ENCODE measurements around the gene FRMPD4. TPM values are rescaled to one million over a fixed set of nuclear protein-coding genes. Genes with fewer than 3 reads are reported as not detected.
A peak's percentile ranks its signal among the peaks of the same experiment; 100 is the strongest.

FRMPD4 gene
- total and polyA plus RNA-seq, 2 donors (not counting 3 experiments of a cell fraction or from before 2014, with no cell fraction given): not detected

GRCh38 chrX:12370497-12370986 lies 232.3 kb downstream of the FRMPD4 start:
- H3K27ac ChIP-seq (ENCODE audit: insufficient read depth, low read depth, low read length): no peak overlapping the region
- no peaks in the 10 kb centered on the region for H4K20me1 ChIP-seq (replicated peaks; ENCODE audit: control insufficient read depth, extremely low read depth, insufficient read depth, low read length)
- peak overlapping the region; percentile 31 for H3K4me2 ChIP-seq (ENCODE audit: insufficient read depth, low read length)
- no peak overlapping the region for H3K4me3 ChIP-seq (replicated peaks in 1 of 3; ENCODE audit: insufficient read depth in 1 of 3, low read depth in 1 of 3, low read length in 3 of 3)
- no peaks in the 10 kb centered on the region for H3K9me3 ChIP-seq (replicated peaks; ENCODE audit: control insufficient read depth, insufficient read depth, low read length)
- ChIA-PET CTCF (no interaction called here), POLR2A (no interaction called here)
- TF ChIP-seq GATA2 (IDR thresholded peaks at IDR 0.05; ENCODE audit: insufficient read depth, insufficient read length, low read depth, low read length): no peak
- TF ChIP-seq, protein P1, sequence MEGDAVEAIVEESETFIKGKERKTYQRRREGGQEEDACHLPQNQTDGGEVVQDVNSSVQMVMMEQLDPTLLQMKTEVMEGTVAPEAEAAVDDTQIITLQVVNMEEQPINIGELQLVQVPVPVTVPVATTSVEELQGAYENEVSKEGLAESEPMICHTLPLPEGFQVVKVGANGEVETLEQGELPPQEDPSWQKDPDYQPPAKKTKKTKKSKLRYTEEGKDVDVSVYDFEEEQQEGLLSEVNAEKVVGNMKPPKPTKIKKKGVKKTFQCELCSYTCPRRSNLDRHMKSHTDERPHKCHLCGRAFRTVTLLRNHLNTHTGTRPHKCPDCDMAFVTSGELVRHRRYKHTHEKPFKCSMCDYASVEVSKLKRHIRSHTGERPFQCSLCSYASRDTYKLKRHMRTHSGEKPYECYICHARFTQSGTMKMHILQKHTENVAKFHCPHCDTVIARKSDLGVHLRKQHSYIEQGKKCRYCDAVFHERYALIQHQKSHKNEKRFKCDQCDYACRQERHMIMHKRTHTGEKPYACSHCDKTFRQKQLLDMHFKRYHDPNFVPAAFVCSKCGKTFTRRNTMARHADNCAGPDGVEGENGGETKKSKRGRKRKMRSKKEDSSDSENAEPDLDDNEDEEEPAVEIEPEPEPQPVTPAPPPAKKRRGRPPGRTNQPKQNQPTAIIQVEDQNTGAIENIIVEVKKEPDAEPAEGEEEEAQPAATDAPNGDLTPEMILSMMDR (IDR thresholded peaks at IDR 0.05; ENCODE audit: extremely low read depth in 1 of 2, insufficient read depth in 1 of 2, low read depth in 1 of 2, low read length in 2 of 2): no peak
- TF ChIP-seq FOS (IDR thresholded peaks at IDR 0.05; ENCODE audit: borderline replicate concordance, insufficient read depth, low read length): no peak
- TF ChIP-seq POLR2A (IDR thresholded peaks at IDR 0.05; ENCODE audit: low read depth, low read length): no peak
- TF ChIP-seq JUN (IDR thresholded peaks at IDR 0.05; ENCODE audit: borderline replicate concordance, insufficient read depth, insufficient read length, low read depth): no peak
- no peak for TF ChIP-seq MYC (IDR thresholded peaks at IDR 0.05; ENCODE audit: low read depth, low read length)
- TF ChIP-seq, protein P2, sequence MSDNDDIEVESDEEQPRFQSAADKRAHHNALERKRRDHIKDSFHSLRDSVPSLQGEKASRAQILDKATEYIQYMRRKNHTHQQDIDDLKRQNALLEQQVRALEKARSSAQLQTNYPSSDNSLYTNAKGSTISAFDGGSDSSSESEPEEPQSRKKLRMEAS (IDR thresholded peaks at IDR 0.05; ENCODE audit: insufficient read depth, insufficient read length): no peak
- TF ChIP-seq POLR2AphosphoS5 (IDR thresholded peaks at IDR 0.05; ENCODE audit: insufficient read depth, low read depth, low read length): no peak
- no peak for TF ChIP-seq EZH2 (IDR thresholded peaks at IDR 0.05; ENCODE audit: borderline replicate concordance, low read depth, low read length, severe bottlenecking)
- no TSS peak for BruUV-seq (replicated peaks)
- no peak overlapping the region for H2AFZ ChIP-seq (ENCODE audit: low read depth, low read length)
- peaks cover 5% of the 10 kb centered on the region for H3K4me1 ChIP-seq (ENCODE audit: control insufficient read depth, extremely low read depth, insufficient read depth, low read length)
- H3K27me3 ChIP-seq (ENCODE audit: control insufficient read depth in 2 of 2, insufficient read depth in 2 of 2, low read length in 2 of 2): no peaks in the 10 kb centered on the region
- H3K9me1 ChIP-seq (replicated peaks; ENCODE audit: control insufficient read depth, extremely low read depth, insufficient read depth, low read length): no peaks in the 10 kb centered on the region
- DNase-seq (ENCODE audit: low read depth, low spot score): peak; percentile 20
- dilution Hi-C loops (cut with MboI; ENCODE audit: extremely low pct_ligation_motif_present, low sequenced_read_pairs) (no loop called here), intact Hi-C loops (cut with micrococcal nuclease) (no loop called here)
- H3K36me3 ChIP-seq (ENCODE audit: control insufficient read depth in 2 of 2, extremely low read depth in 1 of 2, insufficient read depth in 2 of 2, low read length in 2 of 2): no peaks in the 10 kb centered on the region
- peak; percentile 47 for FAIRE-seq
- H3K9ac ChIP-seq (replicated peaks; ENCODE audit: extremely low read depth, insufficient read depth, low read length): no peak overlapping the region
- no peaks in the 10 kb centered on the region for H3K79me2 ChIP-seq (ENCODE audit: control insufficient read depth, insufficient read depth, low read length)
